ENCODE results near the gene PRRG3.

The PRRG3 gene

DNA sequence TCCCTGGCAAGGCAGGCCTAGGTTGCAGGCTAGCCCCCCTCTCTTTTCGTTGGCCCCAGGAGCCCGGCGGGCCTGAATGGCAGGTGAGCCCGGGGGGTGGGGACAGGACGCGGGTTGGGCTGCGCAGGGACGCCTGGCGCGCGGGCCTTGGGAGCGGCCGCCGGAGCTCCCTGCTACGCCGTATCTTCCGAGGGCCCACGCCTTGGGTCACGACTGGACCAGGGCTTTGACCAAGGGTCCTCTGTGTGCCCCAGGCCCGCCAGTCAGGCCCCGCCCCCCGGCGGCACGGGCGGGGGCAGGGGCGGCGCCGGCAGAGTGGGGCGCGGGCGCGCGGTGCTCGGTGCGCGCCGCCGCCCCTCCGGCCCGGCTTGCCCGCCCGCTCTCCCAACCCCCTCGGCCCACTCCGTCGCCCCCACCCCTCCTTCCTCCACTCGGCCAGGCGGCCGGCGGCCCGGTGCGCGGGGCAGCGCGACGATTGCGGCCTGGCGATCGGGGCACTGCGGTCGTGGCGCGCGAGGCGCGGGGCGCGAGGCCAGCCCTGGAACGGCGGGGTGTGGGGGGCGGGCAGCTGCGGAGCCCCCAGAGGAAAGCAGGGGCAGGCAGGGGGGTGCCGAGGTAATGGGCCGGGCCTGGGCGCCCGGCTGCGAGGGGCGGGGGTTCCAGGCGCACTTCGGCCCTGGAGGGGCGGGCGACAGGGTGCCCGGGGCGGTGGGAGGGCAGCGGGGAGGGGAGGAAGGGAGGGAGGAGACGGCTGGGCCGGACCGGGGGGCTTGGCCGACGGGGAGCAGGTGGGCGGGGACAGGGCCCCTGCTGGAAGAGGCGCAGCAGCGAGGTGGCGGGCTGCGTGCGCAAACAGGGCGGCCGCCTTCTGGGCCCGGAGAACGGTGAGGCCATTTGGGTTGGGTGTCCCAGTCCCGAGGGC, at the start of gene PRRG3:
TSS of gene PRRG3 (plus strand) at position 798 of the 922 bp plus-strand sequence. CDS start 3,357 bp downstream, outside the sequence.
- POLR2A ChIA-PET: no interaction called here
- CTCF ChIA-PET: no interaction called here
- DNase-seq (ENCODE audit: extremely low spot score): no peak

DNA sequence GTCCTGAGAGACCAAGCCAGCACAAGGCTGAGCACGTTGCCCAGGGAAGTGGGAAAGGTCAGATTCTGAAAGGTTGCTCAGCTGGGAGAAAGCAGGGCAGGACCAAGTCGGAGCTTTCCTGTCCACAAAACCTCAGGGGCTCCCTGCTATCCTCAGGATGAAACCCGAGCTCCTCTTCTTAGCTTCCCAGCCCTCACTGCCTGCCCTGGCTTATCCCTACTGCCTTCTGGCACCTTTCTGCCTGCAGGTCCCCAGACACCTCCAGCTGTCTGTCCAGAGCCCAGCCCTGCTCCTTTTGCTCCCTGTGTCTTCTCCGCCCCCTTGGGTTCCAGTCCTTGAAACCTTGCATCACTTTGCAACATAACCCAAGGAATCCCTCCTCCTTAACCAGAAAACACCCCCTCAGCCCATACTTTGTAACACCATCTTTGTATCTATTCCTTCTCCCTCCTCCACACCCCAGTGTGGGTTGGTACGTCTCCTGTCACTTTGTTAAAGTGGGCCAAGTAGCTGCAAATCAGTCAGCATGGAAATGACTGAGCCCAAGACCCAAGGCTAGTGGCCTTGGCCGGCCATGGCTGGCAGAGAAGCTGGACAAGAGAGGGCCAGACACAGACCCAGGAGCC, 20.0 kb upstream of the PRRG3 start:
- POLR2A ChIA-PET: no interaction called here
- DNase-seq (ENCODE audit: extremely low spot score): no peak
- TF ChIP-seq CTBP1 (IDR thresholded peaks at IDR 0.05; ENCODE audit: borderline replicate concordance) (no peak), SUZ12 (IDR thresholded peaks at IDR 0.05) (no peak), BHLHE40 (IDR thresholded peaks at IDR 0.05; ENCODE audit: borderline replicate concordance) (no peak), TARDBP (IDR thresholded peaks at IDR 0.05) (no peak), ELF4 (IDR thresholded peaks at IDR 0.05) (no peak), LEF1 (IDR thresholded peaks at IDR 0.05; ENCODE audit: borderline replicate concordance) (no peak), HDGF (IDR thresholded peaks at IDR 0.05; ENCODE audit: borderline replicate concordance) (no peak), FOXM1 (IDR thresholded peaks at IDR 0.05; ENCODE audit: borderline replicate concordance) (no peak), FOXK2 (IDR thresholded peaks at IDR 0.05) (no peak), NFRKB (IDR thresholded peaks at IDR 0.05) (no peak), L3MBTL2 (conservative IDR thresholded peaks at IDR 0.05) (no peak), ARNT (IDR thresholded peaks at IDR 0.05) (no peak), SP1 (IDR thresholded peaks at IDR 0.05) (no peak), ZNF384 (IDR thresholded peaks at IDR 0.05) (no peak), FOXA1 (IDR thresholded peaks at IDR 0.05) (no peak)
- TF ChIP-seq, protein P1, sequence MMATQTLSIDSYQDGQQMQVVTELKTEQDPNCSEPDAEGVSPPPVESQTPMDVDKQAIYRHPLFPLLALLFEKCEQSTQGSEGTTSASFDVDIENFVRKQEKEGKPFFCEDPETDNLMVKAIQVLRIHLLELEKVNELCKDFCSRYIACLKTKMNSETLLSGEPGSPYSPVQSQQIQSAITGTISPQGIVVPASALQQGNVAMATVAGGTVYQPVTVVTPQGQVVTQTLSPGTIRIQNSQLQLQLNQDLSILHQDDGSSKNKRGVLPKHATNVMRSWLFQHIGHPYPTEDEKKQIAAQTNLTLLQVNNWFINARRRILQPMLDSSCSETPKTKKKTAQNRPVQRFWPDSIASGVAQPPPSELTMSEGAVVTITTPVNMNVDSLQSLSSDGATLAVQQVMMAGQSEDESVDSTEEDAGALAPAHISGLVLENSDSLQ (IDR thresholded peaks at IDR 0.05): no peak
- CTCF ChIA-PET: interaction anchor here (0.6 to 0.7 kb wide), 3 partner anchors 257 to 851 kb away, joined by 3 read pairs; no protein-coding TSS in a partner anchor

More for the DNA sequence above, at the start of gene PRRG3:
- TF ChIP-seq ELF4 (IDR thresholded peaks at IDR 0.05) (no peak), TARDBP (IDR thresholded peaks at IDR 0.05) (no peak), HDGF (IDR thresholded peaks at IDR 0.05; ENCODE audit: borderline replicate concordance) (no peak), FOXK2 (IDR thresholded peaks at IDR 0.05) (no peak), FOXM1 (IDR thresholded peaks at IDR 0.05; ENCODE audit: borderline replicate concordance) (no peak), SUZ12 (IDR thresholded peaks at IDR 0.05) (no peak), SP1 (IDR thresholded peaks at IDR 0.05) (no peak), FOXA1 (IDR thresholded peaks at IDR 0.05) (no peak), BHLHE40 (IDR thresholded peaks at IDR 0.05; ENCODE audit: borderline replicate concordance) (no peak), L3MBTL2 (conservative IDR thresholded peaks at IDR 0.05) (no peak)
- TF ChIP-seq, protein P1 (IDR thresholded peaks at IDR 0.05): no peak

DNA sequence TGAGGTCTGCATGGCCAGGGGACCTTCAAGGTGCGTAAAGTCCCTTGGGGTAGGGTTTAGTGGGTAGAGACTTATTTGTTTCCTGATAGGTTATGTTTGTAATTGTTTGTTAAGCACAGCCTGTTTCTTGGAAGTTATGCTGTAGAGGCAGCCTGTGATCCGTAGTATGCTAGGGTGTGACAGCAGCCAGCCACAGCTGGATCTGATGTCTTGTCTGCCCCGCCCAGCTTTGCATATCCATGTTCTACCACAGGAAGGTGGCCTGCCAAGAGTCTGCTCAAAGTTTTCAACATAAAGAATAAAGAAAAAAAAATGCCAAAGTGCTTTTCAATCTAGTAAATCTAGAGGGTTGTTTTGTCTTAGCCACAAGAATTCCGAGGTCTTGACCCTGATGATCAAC, 19.1 kb upstream of the PRRG3 start:
- CTCF ChIA-PET: interaction anchor here (0.6 kb wide), 2 partner anchors 256 to 502 kb away, joined by 3 read pairs; no protein-coding TSS in a partner anchor
- no peak for DNase-seq (ENCODE audit: extremely low spot score)
- POLR2A ChIA-PET: no interaction called here
- TF ChIP-seq FOXA1 (IDR thresholded peaks at IDR 0.05): no peak
- no peak for TF ChIP-seq HDGF (IDR thresholded peaks at IDR 0.05; ENCODE audit: borderline replicate concordance)
- TF ChIP-seq SUZ12 (IDR thresholded peaks at IDR 0.05): no peak
- TF ChIP-seq CTBP1 (IDR thresholded peaks at IDR 0.05; ENCODE audit: borderline replicate concordance): no peak
- TF ChIP-seq ZNF384 (IDR thresholded peaks at IDR 0.05): no peak
- no peak for TF ChIP-seq ELF4 (IDR thresholded peaks at IDR 0.05)
- no peak for TF ChIP-seq LEF1 (IDR thresholded peaks at IDR 0.05; ENCODE audit: borderline replicate concordance)
- no peak for TF ChIP-seq SP1 (IDR thresholded peaks at IDR 0.05)

DNA sequence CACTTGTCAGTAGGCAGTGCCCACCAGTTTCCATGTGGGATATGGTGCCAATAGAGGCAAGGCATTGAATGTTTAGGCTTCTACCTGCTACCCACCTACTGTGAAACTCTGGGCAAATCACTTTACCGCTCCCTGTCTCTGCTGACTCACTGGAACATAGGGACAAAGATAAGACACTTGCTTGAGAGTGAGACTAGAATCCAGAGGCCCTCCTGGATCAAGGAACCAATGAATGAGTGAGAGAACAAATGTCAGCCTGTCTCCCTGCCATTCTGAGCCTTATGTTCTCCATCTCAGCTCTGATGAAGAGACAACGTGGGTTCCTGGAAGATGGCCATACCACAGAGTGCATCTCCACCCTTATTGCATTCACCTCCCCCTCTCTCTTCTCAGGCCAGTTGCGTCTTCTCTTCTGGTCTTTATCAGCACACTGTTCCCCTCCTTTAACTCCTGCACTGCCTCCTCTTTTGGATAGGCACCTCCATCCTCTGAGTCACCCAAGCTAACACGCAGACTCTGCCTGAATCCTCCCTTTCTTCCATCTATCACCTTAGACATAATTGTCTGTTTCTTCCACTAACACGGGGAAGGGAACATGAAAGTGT, 15.4 kb upstream of the PRRG3 start:
- ChIA-PET CTCF (no interaction called here), POLR2A (no interaction called here)
- DNase-seq (ENCODE audit: extremely low spot score): no peak
- TF ChIP-seq L3MBTL2 (conservative IDR thresholded peaks at IDR 0.05): no peak
- no peak for TF ChIP-seq FOXM1 (IDR thresholded peaks at IDR 0.05; ENCODE audit: borderline replicate concordance)

DNA sequence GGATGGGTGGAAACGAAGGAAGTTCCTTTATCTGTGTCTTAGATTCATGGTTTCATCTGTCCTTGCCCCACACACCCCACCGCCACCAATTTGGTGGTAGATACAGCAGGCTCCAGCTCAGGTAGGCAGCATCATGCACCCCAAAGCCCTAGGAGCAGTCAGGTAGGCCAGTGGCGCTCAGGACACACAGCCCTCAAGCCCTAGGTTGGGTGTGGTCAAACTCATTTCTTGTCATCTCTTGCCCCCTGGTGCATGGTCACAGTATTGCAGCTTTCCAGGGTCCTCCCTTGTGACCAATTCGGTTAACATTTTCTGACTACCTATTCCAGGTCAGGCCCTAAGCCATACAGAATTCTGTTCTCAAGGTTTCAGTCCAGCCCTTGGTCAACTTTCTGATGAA, 14.5 kb upstream of the PRRG3 start:
- CTCF ChIA-PET: interaction anchor here (1.0 kb wide), 1 partner anchor 529 kb away, joined by 3 read pairs; no protein-coding TSS in a partner anchor
- TF ChIP-seq FOXM1 (IDR thresholded peaks at IDR 0.05; ENCODE audit: borderline replicate concordance) (no peak), ARNT (IDR thresholded peaks at IDR 0.05) (no peak), LEF1 (IDR thresholded peaks at IDR 0.05; ENCODE audit: borderline replicate concordance) (no peak)
- POLR2A ChIA-PET: no interaction called here
- peak; percentile 70 for DNase-seq (ENCODE audit: extremely low spot score)

DNA sequence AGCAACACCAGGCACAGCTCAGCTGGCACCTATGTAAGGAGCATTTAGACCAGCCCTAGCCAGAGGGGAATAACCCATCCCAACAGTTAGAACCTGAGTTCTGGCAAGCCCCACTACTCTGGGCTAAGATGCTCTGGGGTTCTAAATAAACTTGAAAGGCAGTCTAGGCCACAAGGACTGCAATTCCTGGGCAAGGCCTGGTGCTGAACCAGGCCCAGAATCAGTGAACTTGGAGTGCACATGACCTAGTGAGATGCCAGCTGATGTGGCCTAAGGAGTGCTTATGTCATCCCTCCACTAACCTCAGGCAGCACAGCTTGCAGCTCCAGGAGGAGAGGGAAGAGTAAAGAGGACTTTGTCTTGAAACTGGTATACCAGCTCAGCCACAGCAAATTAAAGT, 7.6 kb upstream of the PRRG3 start:
- DNase-seq (ENCODE audit: extremely low spot score): no peak
- TF ChIP-seq TARDBP (IDR thresholded peaks at IDR 0.05) (no peak), BHLHE40 (IDR thresholded peaks at IDR 0.05; ENCODE audit: borderline replicate concordance) (no peak), ELF4 (IDR thresholded peaks at IDR 0.05) (no peak)
- POLR2A ChIA-PET: no interaction called here
- CTCF ChIA-PET: no interaction called here

DNA sequence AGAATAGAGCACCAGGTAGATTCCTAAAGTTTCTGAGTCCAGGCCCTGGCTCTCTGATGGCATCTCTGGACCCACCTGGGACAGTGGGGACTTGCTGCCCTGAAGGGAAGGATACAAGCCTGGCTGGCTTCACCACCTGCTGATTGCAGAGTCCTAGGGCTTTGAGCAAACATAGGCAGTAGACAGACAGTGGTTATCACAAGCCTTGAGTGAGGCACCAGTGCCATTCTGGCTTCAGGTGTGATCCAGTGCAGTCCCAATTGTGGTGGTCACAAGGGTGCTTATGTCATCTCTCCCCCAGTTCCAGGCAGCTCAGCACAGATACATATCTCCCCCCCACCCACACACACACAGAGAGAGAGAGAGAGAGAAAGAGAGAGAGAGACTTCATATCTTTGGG, 6.6 kb upstream of the PRRG3 start:
- POLR2A ChIA-PET: no interaction called here
- CTCF ChIA-PET: no interaction called here
- TF ChIP-seq ARNT (IDR thresholded peaks at IDR 0.05) (no peak), NFRKB (IDR thresholded peaks at IDR 0.05) (no peak), FOXK2 (IDR thresholded peaks at IDR 0.05) (no peak), SP1 (IDR thresholded peaks at IDR 0.05) (no peak), FOXA1 (IDR thresholded peaks at IDR 0.05) (no peak), SUZ12 (IDR thresholded peaks at IDR 0.05) (no peak), BHLHE40 (IDR thresholded peaks at IDR 0.05; ENCODE audit: borderline replicate concordance) (no peak), TARDBP (IDR thresholded peaks at IDR 0.05) (no peak), ELF4 (IDR thresholded peaks at IDR 0.05) (no peak), FOXM1 (IDR thresholded peaks at IDR 0.05; ENCODE audit: borderline replicate concordance) (no peak), ZNF384 (IDR thresholded peaks at IDR 0.05) (no peak), HDGF (IDR thresholded peaks at IDR 0.05; ENCODE audit: borderline replicate concordance) (no peak), L3MBTL2 (conservative IDR thresholded peaks at IDR 0.05) (no peak), LEF1 (IDR thresholded peaks at IDR 0.05; ENCODE audit: borderline replicate concordance) (no peak)
- TF ChIP-seq, protein P1 (IDR thresholded peaks at IDR 0.05): no peak
- DNase-seq (ENCODE audit: extremely low spot score): no peak
